ENCODE results near the gene ZNF652.

The ZNF652 gene

GRCh38 chr17:49259663-49260010, 102.4 kb downstream of the ZNF652 start:
- DNase-seq = no peak

GRCh38 chr17:49258394-49258793, 103.7 kb downstream of the ZNF652 start:
- DNase-seq = no peak

GRCh38 chr17:49255125-49255524, 106.9 kb downstream of the ZNF652 start:
- DNase-seq = no peak

- DNase-seq = no peak
These were observed 108.0 kb downstream of the ZNF652 start for GRCh38 chr17:49254066-49254465.

- DNase-seq = no peak
These were observed 109.8 kb downstream of the ZNF652 start for GRCh38 chr17:49252148-49252695.

GRCh38 chr17:49249890-49250522, 112.0 kb downstream of the ZNF652 start:
- DNase-seq = no peak

GRCh38 chr17:49249292-49249794, 112.7 kb downstream of the ZNF652 start:
- no peak for DNase-seq

GRCh38 chr17:49247944-49248343, 114.1 kb downstream of the ZNF652 start:
- no peak for DNase-seq

- no peak for DNase-seq
These were observed 117.2 kb downstream of the ZNF652 start for GRCh38 chr17:49244839-49245238.
